Breast epithelium (tissue), 3 donors: ENCODE measurements around the gene CT45A1.

Source experiments
- POLR2A ChIP-seq: fragments of 450-650 bp; IDR thresholded peaks from one replicate; pipeline ENCODE4 v1.6.1; 2016; ENCODE audit warnings: antibody characterized with exemption, mild to moderate bottlenecking, moderate library complexity
- POLR2AphosphoS5 ChIP-seq, 3 donors: sonication (generic); formaldehyde crosslinking; IDR thresholded peaks; one replicate each; pipeline ENCODE4 v1.6.1; 2017; ENCODE audit warnings: antibody characterized with exemption in 3 of 3
- TF ChIP-seq, protein P1 (sequence below), 3 donors: fragments of 450-650 bp; IDR thresholded peaks; one replicate each; pipeline ENCODE4 v1.5.1; 2016 to 2017; ENCODE audit warnings: antibody characterized with exemption in 3 of 3, mild to moderate bottlenecking in 3 of 3, moderate library complexity in 3 of 3

DNA sequence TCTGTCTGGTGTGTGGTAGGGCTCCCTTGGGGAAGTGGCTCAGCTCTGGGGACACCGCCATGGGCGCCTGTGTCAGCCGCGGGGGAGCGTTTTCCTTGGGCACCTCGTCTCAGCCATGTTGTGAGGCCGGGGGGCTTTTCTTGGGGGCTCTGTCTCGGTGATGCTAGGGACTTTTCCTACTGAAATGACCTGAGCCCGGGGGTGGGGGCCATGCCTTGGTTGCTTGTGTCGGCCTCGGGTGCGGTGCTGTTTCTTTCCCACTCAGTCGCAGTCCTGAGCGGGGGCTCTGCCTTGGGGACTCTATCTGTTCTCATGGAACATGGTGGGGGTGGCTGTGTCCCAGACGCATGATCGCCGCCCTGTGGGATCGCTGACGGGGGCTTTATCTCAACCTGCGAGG, 356 bp downstream of the CT45A1 start:
- TF ChIP-seq, protein P1, sequence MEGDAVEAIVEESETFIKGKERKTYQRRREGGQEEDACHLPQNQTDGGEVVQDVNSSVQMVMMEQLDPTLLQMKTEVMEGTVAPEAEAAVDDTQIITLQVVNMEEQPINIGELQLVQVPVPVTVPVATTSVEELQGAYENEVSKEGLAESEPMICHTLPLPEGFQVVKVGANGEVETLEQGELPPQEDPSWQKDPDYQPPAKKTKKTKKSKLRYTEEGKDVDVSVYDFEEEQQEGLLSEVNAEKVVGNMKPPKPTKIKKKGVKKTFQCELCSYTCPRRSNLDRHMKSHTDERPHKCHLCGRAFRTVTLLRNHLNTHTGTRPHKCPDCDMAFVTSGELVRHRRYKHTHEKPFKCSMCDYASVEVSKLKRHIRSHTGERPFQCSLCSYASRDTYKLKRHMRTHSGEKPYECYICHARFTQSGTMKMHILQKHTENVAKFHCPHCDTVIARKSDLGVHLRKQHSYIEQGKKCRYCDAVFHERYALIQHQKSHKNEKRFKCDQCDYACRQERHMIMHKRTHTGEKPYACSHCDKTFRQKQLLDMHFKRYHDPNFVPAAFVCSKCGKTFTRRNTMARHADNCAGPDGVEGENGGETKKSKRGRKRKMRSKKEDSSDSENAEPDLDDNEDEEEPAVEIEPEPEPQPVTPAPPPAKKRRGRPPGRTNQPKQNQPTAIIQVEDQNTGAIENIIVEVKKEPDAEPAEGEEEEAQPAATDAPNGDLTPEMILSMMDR (IDR thresholded peaks at IDR 0.05): no peak
- TF ChIP-seq POLR2AphosphoS5 (IDR thresholded peaks at IDR 0.05) (no peak), POLR2A (no peak)
